Karpas-422 (cell line): ENCODE measurements around the gene LBHD1. TPM values are rescaled to one million over a fixed set of nuclear protein-coding genes. Genes with fewer than 3 reads are reported as not detected.
A peak's percentile ranks its signal among the peaks of the same experiment; 100 is the strongest.

Experiments used
- DNase-seq: peaks from one replicate; pipeline ENCODE4 v3.0.0-alpha.2; 2015
- H2AFZ ChIP-seq: fragments of 200-600 bp; sonication (generic); 2 replicates; pipeline ENCODE4 v1.6.1; 2014; ENCODE audit warnings: antibody characterized with exemption, low read length, mixed read lengths
- H3K27ac ChIP-seq: fragments of 200-600 bp; sonication (generic); 2 replicates; pipeline ENCODE4 v1.5.1; 2014; ENCODE audit warnings: mild to moderate bottlenecking, low read length, moderate library complexity
- H3K27me3 ChIP-seq: fragments of 200-600 bp; sonication (generic); 2 replicates; pipeline ENCODE4 v1.6.1; 2014; ENCODE audit warnings: low read length, mixed read lengths
- H3K36me3 ChIP-seq: fragments of 200-600 bp; sonication (generic); 2 replicates; pipeline ENCODE4 v1.6.1; 2014; ENCODE audit warnings: low read length, mixed read lengths; ENCODE audit not compliant: insufficient read depth
- H3K4me1 ChIP-seq: fragments of 200-600 bp; sonication (generic); 2 replicates; pipeline ENCODE4 v1.6.1; 2014; ENCODE audit warnings: mild to moderate bottlenecking, low read length, mixed read lengths
- H3K4me2 ChIP-seq: fragments of 200-600 bp; sonication (generic); 2 replicates; pipeline ENCODE4 v1.6.1; 2014; ENCODE audit warnings: low read length, low read depth, mild to moderate bottlenecking; ENCODE audit not compliant: poor library complexity, severe bottlenecking
- H3K4me3 ChIP-seq: fragments of 200-600 bp; sonication (generic); 2 replicates; pipeline ENCODE4 v1.5.1; 2014; ENCODE audit warnings: mild to moderate bottlenecking, antibody characterized with exemption, low read length, mixed read lengths
- H3K79me2 ChIP-seq: fragments of 200-600 bp; sonication (generic); 2 replicates; pipeline ENCODE4 v1.6.1; 2014; ENCODE audit warnings: mild to moderate bottlenecking, low read length, mixed read lengths
- H3K9ac ChIP-seq: fragments of 200-600 bp; sonication (generic); 2 replicates; pipeline ENCODE4 v1.6.0; 2014; ENCODE audit warnings: low read length
- H3K9me2 ChIP-seq: fragments of 200-600 bp; sonication (generic), shearing (Covaris generic); replicated peaks from 2 replicates; pipeline ENCODE4 v1.6.0; 2014; ENCODE audit warnings: mild to moderate bottlenecking, low read length, moderate library complexity; ENCODE audit not compliant: insufficient read depth
- H3K9me3 ChIP-seq: fragments of 300-700, 200-600 bp; sonication (generic); 2 replicates; pipeline ENCODE4 v1.6.1; 2014; ENCODE audit warnings: low read length, mixed read lengths
- H4K20me1 ChIP-seq: fragments of 200-600 bp; sonication (generic); 2 replicates; pipeline ENCODE4 v1.6.1; 2014; ENCODE audit warnings: mild to moderate bottlenecking, antibody characterized with exemption, low read length, low read depth; ENCODE audit not compliant: insufficient read depth
- small RNA-seq: library from RNA; depleted of rRNA; stranded (forward); fragments of <200 nt; gene quantifications from one replicate; pipeline ENCODE3, GENCODE V24; 2014
- total RNA-seq: library from RNA; depleted of rRNA; stranded (reverse); fragments of >200 nt; shearing (Covaris generic); gene quantifications from 2 replicates; pipeline ENCODE4 v1.2.3, GENCODE V29; 2014; ENCODE audit warnings: low replicate concordance; rRNA removed

The LBHD1 gene
- total RNA-seq, 1 experiment from 2014 or later, result 18.4 TPM

DNA sequence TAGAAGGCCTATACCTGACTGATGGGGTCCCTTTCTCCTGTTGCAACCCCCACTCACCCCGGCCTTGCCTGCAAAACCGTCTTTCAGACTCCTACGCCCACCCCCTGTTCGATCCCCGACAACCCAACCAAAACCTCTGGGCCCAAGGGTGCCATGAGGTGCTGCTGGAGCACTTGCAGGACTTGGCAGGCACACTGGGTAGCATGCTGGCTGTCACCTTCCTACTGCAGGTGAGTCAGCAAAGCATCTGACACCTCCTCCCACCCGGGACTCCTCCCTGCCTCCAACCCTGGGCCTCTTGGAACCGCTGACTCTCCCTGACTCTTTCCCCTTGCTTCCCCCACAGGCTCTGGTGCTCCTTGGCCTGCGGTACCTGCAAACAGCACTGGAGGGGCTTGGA lies 57.8 kb downstream of the LBHD1 start:
- Histone ChIP-seq H3K79me2 (0 out of 2 replicates have a peak, but pooled peaks cover 2% of the 10 kb centered on the region), H3K4me1 (peaks cover 15% of the 10 kb centered on the region), H3K4me3 (no peak overlapping the region), H4K20me1 (no peaks in the 10 kb centered on the region; the same call in 1 of the 2 replicates), H3K9ac (no peak overlapping the region), H3K9me2 (no peaks in the 10 kb centered on the region), H3K27ac (no peak overlapping the region), H3K4me2 (no peak overlapping the region), H3K36me3 (peaks cover 3% of the 10 kb centered on the region; the same call in 1 of the 2 replicates), H3K9me3 (no peaks in the 10 kb centered on the region), H3K27me3 (no peaks in the 10 kb centered on the region), H2AFZ (no peak overlapping the region)
- no peak for DNase-seq

DNA sequence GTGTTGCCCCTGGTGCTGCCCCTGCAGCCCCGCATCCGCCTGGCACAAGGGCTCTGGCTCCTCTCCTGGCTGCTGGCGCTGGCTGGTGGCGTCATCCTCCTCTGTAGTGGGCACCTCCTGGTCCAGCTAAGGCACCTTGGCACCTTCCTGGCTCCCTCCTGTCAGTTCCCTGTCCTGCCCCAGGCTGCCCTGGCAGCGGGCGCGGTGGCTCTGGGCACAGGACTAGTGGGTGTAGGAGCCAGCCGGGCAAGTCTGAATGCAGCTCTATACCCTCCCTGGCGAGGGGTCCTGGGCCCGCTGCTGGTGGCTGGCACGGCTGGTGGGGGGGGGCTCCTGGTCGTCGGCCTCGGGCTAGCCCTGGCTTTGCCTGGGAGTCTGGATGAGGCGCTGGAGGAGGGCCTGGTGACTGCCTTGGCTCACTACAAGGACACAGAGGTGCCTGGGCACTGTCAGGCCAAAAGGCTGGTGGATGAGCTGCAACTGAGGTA lies 58.7 kb downstream of the LBHD1 start:
- Histone ChIP-seq H3K9ac (0 out of 2 replicates have a peak overlapping the region, but pooled peaks have one; percentile 15), H2AFZ (no peak overlapping the region), H3K27me3 (no peaks in the 10 kb centered on the region), H3K36me3 (no peaks in the 10 kb centered on the region), H3K4me1 (peaks cover 17% of the 10 kb centered on the region), H3K79me2 (no peaks in the 10 kb centered on the region), H3K27ac (no peak overlapping the region), H3K4me3 (peak overlapping the region; percentile 87; the same call in 1 of the 2 replicates), H3K9me3 (no peaks in the 10 kb centered on the region), H3K9me2 (no peaks in the 10 kb centered on the region), H4K20me1 (peaks cover 5% of the 10 kb centered on the region; the same call in 1 of the 2 replicates), H3K4me2 (peak overlapping the region; percentile 15)
- no peak for DNase-seq

Small RNA genes lying within 50 kb of the gene (small RNA-seq; reads per million reads assigned to genes)
- not detected for gene SNORA57

Other genes starting within 250 kb of the LBHD1 start
- under 0.01 and 0.34 TPM in 2 replicates for gene AHNAK, start 125.5 kb downstream of the LBHD1 start, total RNA-seq
- 1,351 and 2,115 TPM in 2 replicates for gene EEF1G, start 98.4 kb downstream of the LBHD1 start, total RNA-seq
- gene TUT1, start 80.7 kb downstream of the LBHD1 start, total RNA-seq, result 8.1 and 17.3 TPM in 2 replicates
- 60.2 and 89.3 TPM in 2 replicates for gene MTA2, start 70.4 kb downstream of the LBHD1 start, total RNA-seq
- gene EML3, start 59.5 kb downstream of the LBHD1 start, total RNA-seq, result 21.2 and 22.0 TPM in 2 replicates
- 0.45 and 1.2 TPM in 2 replicates for gene ROM1, start 59.0 kb downstream of the LBHD1 start, total RNA-seq
- gene B3GAT3, start 50.3 kb downstream of the LBHD1 start, total RNA-seq, result 43.5 and 76.5 TPM in 2 replicates
- gene GANAB, start 25.7 kb downstream of the LBHD1 start, total RNA-seq, result 98.5 and 104 TPM in 2 replicates
- gene INTS5, start 19.0 kb downstream of the LBHD1 start, total RNA-seq, result 17.4 and 26.0 TPM in 2 replicates
- 83.6 and 158 TPM in 2 replicates for gene C11orf98, start 7.1 kb downstream of the LBHD1 start, total RNA-seq
- gene CSKMT, start 7.0 kb downstream of the LBHD1 start, total RNA-seq, result 4.5 and 8.2 TPM in 2 replicates
- 13.9 and 27.3 TPM in 2 replicates for gene UQCC3, start 594 bp downstream of the LBHD1 start, total RNA-seq
- gene UBXN1, start 6.8 kb upstream of the LBHD1 start, total RNA-seq, result 160 and 334 TPM in 2 replicates
- 0.45 and 0.54 TPM in 2 replicates for gene LRRN4CL, start 17.3 kb upstream of the LBHD1 start, total RNA-seq
- gene BSCL2, start 35.2 kb upstream of the LBHD1 start, total RNA-seq, result 55.6 and 79.1 TPM in 2 replicates
- not detected in 2 replicates for gene GNG3, start 35.4 kb upstream of the LBHD1 start, total RNA-seq
- gene HNRNPUL2, start 55.2 kb upstream of the LBHD1 start, total RNA-seq, result 10.6 and 13.9 TPM in 2 replicates
- gene TTC9C, start 56.2 kb upstream of the LBHD1 start, total RNA-seq, result 48.9 and 49.2 TPM in 2 replicates
- gene ZBTB3, start 81.9 kb upstream of the LBHD1 start, total RNA-seq, result 5.3 and 6.6 TPM in 2 replicates
- gene POLR2G, start 89.3 kb upstream of the LBHD1 start, total RNA-seq, result 115 and 140 TPM in 2 replicates
- 10.4 and 30.1 TPM in 2 replicates for gene TAF6L, start 99.1 kb upstream of the LBHD1 start, total RNA-seq
- 58.0 and 80.4 TPM in 2 replicates for gene TMEM179B, start 115.1 kb upstream of the LBHD1 start, total RNA-seq
- gene TMEM223, start 119.7 kb upstream of the LBHD1 start, total RNA-seq, result 22.2 and 34.6 TPM in 2 replicates
- gene NXF1, start 133.2 kb upstream of the LBHD1 start, total RNA-seq, result 37.5 and 41.1 TPM in 2 replicates
- 30.0 and 39.9 TPM in 2 replicates for gene STX5, start 159.8 kb upstream of the LBHD1 start, total RNA-seq
- 2.7 TPM in 1 of 2 replicates, not detected in the other for gene TEX54, start 160.6 kb upstream of the LBHD1 start, total RNA-seq
- 44.0 and 123 TPM in 2 replicates for gene WDR74, start 167.3 kb upstream of the LBHD1 start, total RNA-seq
- 167 and 208 TPM in 2 replicates for gene SLC3A2, start 208.6 kb upstream of the LBHD1 start, total RNA-seq
- not detected in 2 replicates for gene CHRM1, start 249.1 kb upstream of the LBHD1 start, total RNA-seq